SK-N-SH treated with all-trans-retinoic acid at 6 μM for 48 hours (cell line): ENCODE measurements around the gene DLG1.

Experiments
- GLIS3 ChIP-seq: fragments of 250-450 bp; sonication (Bioruptor Pico); IDR thresholded peaks from 2 replicates; pipeline ENCODE4 v1.5.0; 2020; ENCODE audit warnings: mild to moderate bottlenecking, moderate library complexity
- ISL1 ChIP-seq: fragments of 250-450 bp; sonication (Bioruptor Pico); IDR thresholded peaks from 2 replicates; pipeline ENCODE4 v2.1.2; 2022; ENCODE audit warnings: mild to moderate bottlenecking, moderate library complexity
- POU6F1 ChIP-seq: fragments of 250-450 bp; sonication (Bioruptor Pico); IDR thresholded peaks from 2 replicates; pipeline ENCODE4 v1.8.0; 2021; ENCODE audit warnings: low read depth, mild to moderate bottlenecking, moderate library complexity, borderline replicate concordance
- PPARA ChIP-seq: fragments of 250-450 bp; sonication (Bioruptor Pico); IDR thresholded peaks from 2 replicates; pipeline ENCODE4 v1.5.0; 2020; ENCODE audit warnings: mild to moderate bottlenecking, borderline replicate concordance
- RARB ChIP-seq: fragments of 250-450 bp; sonication (Bioruptor Pico); IDR thresholded peaks from 2 replicates; pipeline ENCODE4 v1.8.0; 2021; ENCODE audit warnings: mild to moderate bottlenecking, moderate library complexity
- SNAI2 ChIP-seq: fragments of 250-450 bp; sonication (Bioruptor Pico); IDR thresholded peaks from 2 replicates; pipeline ENCODE4 v1.5.0; 2020; ENCODE audit warnings: mild to moderate bottlenecking, moderate library complexity
- ZFP3 ChIP-seq: fragments of 250-450 bp; sonication (Bioruptor Pico); IDR thresholded peaks from 2 replicates; pipeline ENCODE4 v1.5.0; 2020; ENCODE audit warnings: mild to moderate bottlenecking, moderate library complexity
- TF ChIP-seq, protein P1 (sequence below): fragments of 250-450 bp; sonication (Bioruptor Pico); IDR thresholded peaks from 2 replicates; pipeline ENCODE4 v1.8.0; 2020; ENCODE audit warnings: mild to moderate bottlenecking, moderate library complexity, borderline replicate concordance

GRCh38 chr3:197002701-197003454 lies 295.5 kb downstream of the DLG1 start:
- no peak for TF ChIP-seq GLIS3 (CRISPR knock-in tag)
- no peak for TF ChIP-seq POU6F1 (CRISPR knock-in tag)
- no peak for TF ChIP-seq RARB
- TF ChIP-seq ZFP3 (CRISPR knock-in tag): no peak
- TF ChIP-seq, protein P1, sequence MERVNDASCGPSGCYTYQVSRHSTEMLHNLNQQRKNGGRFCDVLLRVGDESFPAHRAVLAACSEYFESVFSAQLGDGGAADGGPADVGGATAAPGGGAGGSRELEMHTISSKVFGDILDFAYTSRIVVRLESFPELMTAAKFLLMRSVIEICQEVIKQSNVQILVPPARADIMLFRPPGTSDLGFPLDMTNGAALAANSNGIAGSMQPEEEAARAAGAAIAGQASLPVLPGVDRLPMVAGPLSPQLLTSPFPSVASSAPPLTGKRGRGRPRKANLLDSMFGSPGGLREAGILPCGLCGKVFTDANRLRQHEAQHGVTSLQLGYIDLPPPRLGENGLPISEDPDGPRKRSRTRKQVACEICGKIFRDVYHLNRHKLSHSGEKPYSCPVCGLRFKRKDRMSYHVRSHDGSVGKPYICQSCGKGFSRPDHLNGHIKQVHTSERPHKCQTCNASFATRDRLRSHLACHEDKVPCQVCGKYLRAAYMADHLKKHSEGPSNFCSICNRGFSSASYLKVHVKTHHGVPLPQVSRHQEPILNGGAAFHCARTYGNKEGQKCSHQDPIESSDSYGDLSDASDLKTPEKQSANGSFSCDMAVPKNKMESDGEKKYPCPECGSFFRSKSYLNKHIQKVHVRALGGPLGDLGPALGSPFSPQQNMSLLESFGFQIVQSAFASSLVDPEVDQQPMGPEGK (CRISPR knock-in tag): no peak
- no peak for TF ChIP-seq SNAI2
- no peak for TF ChIP-seq PPARA
- TF ChIP-seq ISL1 (CRISPR knock-in tag): no peak
